ENCODE data around the gene DIP2C. TPM values are rescaled to one million over a fixed set of nuclear protein-coding genes. Genes with fewer than 3 reads are reported as not detected.

DIP2C gene
- total RNA-seq, 4 donors from 2014 or later, result 2.4 to 14.9 (median 6.1) TPM

DNA sequence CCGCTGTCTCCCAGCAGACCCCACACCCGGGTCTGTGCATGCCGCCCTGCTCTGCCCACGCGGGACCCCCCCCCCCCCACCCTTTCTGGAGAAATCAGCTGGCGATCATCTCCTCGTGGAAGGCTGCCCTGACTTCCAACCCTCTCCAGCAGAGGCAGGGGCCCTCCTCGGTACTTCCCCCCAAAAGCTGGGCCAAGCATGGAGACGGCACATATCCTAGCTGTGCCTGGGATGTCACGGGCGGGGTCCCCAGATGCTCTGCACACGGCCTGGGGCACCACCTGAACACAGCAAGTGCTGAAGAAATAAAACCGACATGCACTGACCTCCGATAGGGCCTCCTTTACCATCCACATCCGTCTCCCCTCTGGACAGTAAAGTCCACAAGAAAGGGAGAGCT, 96.0 kb downstream of the DIP2C start:
- H3K27me3 ChIP-seq, result no peaks in the 10 kb centered on the region
- no peak for DNase-seq
- TF ChIP-seq, protein P1, sequence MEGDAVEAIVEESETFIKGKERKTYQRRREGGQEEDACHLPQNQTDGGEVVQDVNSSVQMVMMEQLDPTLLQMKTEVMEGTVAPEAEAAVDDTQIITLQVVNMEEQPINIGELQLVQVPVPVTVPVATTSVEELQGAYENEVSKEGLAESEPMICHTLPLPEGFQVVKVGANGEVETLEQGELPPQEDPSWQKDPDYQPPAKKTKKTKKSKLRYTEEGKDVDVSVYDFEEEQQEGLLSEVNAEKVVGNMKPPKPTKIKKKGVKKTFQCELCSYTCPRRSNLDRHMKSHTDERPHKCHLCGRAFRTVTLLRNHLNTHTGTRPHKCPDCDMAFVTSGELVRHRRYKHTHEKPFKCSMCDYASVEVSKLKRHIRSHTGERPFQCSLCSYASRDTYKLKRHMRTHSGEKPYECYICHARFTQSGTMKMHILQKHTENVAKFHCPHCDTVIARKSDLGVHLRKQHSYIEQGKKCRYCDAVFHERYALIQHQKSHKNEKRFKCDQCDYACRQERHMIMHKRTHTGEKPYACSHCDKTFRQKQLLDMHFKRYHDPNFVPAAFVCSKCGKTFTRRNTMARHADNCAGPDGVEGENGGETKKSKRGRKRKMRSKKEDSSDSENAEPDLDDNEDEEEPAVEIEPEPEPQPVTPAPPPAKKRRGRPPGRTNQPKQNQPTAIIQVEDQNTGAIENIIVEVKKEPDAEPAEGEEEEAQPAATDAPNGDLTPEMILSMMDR (IDR thresholded peaks at IDR 0.05), result no peak
- TF ChIP-seq POLR2A (IDR thresholded peaks at IDR 0.05), result no peak
- peaks cover 0 to 16% (median 0%) of the 10 kb centered on the region in 3 donors for H3K4me1 ChIP-seq
- no peaks in the 10 kb centered on the region for H3K9me3 ChIP-seq
- intact Hi-C loops (cut with DNase I), result no loop called here
- H3K27ac ChIP-seq, result peak overlapping the region in 1 of 4 donors; percentile 25
- no peaks in the 10 kb centered on the region for H3K36me3 ChIP-seq
- WGBS, 2 donors, result 71 to 87% methylated on average over 2 to 10 of the region's 15 CpGs
- no peak overlapping the region for H3K4me3 ChIP-seq

DNA sequence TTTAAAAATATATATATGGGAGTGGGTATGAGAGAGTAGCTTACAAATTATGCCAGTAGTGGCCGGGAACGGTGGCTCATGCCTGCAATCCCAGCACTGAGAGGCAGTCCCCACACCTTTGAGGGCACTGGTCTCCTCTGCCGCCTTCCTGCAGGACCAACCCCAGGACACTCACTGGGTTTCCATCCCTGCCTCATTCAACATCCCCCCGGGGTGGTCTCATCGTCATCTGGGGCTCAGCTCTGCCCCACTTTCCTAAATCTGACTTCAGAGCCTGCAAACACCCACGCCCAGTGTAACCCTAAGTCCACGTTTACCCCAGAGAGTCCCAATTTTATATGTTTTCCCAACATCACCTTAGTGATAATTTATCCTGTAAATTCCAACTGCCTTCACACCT, 96.5 kb downstream of the DIP2C start:
- H3K4me1 ChIP-seq, result peaks cover 0 to 20% (median 0%) of the 10 kb centered on the region in 3 donors
- H3K4me3 ChIP-seq, result no peak overlapping the region
- H3K36me3 ChIP-seq, result no peaks in the 10 kb centered on the region
- no peaks in the 10 kb centered on the region for H3K27me3 ChIP-seq
- H3K27ac ChIP-seq, result no peak overlapping the region
- no peaks in the 10 kb centered on the region for H3K9me3 ChIP-seq
- TF ChIP-seq, protein P1 (IDR thresholded peaks at IDR 0.05), result no peak
- TF ChIP-seq POLR2A (IDR thresholded peaks at IDR 0.05), result no peak
- intact Hi-C loops (cut with DNase I), result no loop called here
- no peak for DNase-seq
- 80 to 83% methylated on average over 7 of the region's 7 CpGs for WGBS, 2 donors

DNA sequence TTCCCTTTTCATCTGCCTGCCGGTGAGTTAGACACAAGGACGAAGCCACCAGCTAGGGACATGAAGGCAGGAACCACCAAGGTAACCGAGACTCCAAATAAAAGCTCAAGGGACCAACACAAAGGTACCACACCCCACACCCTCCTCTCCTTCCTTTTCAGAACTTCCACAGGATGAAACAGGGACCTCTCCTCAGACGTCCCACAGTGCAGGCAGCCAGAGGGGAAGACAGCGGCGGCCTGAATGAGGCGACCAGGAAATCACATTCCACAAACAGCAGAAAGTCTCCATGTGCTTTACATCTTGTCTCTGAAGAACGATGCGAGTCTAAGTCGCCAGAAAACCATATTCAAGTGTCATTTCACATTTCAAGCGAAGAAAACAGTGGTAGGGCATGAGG, 97.8 kb downstream of the DIP2C start:
- Histone ChIP-seq H3K27me3 (no peaks in the 10 kb centered on the region), H3K4me1 (peaks cover 0 to 24% (median 0%) of the 10 kb centered on the region in 3 donors), H3K36me3 (no peaks in the 10 kb centered on the region), H3K27ac (no peak overlapping the region), H3K4me3 (no peak overlapping the region), H3K9me3 (no peaks in the 10 kb centered on the region)
- 65 to 85% methylated on average over 11 of the region's 11 CpGs for WGBS, 2 donors
- TF ChIP-seq, protein P1 (IDR thresholded peaks at IDR 0.05), result no peak
- no peak for TF ChIP-seq POLR2A (IDR thresholded peaks at IDR 0.05)
- intact Hi-C loops (cut with DNase I), result no loop called here
- DNase-seq, result no peak

DNA sequence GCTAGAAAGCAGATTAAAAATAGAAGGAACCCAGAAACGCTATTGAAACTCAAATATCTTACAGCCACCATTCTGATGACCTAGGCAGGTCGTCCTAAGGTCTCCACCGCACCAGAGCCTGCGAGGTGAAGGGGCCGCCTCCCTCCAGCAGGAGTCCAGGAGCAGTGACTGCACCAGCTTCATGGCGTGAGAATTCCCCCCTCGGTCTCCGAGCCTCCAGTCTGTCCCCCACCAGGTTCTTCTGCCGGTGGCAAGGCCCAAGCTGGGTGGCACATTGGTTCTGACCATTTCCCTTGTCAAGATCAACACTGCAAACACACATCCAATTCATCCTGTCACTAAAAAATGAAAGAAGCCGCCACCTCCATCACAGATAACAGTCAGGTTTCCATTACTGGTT, 98.7 kb downstream of the DIP2C start:
- Histone ChIP-seq H3K36me3 (no peaks in the 10 kb centered on the region), H3K9me3 (no peaks in the 10 kb centered on the region), H3K4me3 (no peak overlapping the region), H3K27me3 (no peaks in the 10 kb centered on the region), H3K27ac (no peak overlapping the region), H3K4me1 (peaks cover 0 to 25% (median 0%) of the 10 kb centered on the region in 3 donors)
- TF ChIP-seq, protein P1 (IDR thresholded peaks at IDR 0.05), result no peak
- TF ChIP-seq POLR2A (IDR thresholded peaks at IDR 0.05), result no peak
- intact Hi-C loops (cut with DNase I), result no loop called here
- DNase-seq, result no peak
- 88 to 91% methylated on average over 10 of the region's 10 CpGs for WGBS, 2 donors

DNA sequence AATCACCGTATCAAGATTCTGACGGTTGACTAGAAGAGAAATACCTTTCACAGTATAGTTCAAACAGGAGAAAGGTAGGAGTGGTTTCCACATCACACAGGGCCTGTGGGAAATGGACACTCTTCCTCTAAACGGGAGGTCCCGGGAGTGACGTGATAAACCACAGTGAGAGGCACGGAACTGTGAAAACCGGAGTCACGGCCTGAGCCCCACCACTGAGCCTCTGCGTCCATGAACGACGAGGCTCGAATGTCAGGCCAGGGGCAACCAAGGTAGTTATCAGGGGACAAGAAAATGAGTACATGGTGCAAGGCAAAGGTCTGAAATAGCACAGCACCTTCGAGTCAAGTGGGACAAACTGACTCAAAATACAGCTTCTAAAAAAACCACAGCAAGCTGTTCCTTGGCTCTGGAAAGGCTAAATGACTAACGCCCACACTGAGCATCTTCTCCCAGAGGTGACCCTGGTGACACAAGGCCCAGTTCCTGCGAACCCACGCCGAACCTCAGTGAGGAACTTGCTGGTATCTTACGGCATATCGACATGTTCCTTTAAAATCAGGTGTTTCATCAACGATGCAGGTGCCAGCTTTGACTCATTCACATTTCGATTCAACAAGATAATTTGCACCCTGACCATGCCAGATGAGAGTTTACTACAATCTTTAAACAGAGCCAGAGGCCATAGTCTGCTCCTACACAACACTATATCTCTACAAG, 99.3 kb downstream of the DIP2C start:
- no peak for DNase-seq
- TF ChIP-seq POLR2A (IDR thresholded peaks at IDR 0.05), result no peak
- TF ChIP-seq, protein P1 (IDR thresholded peaks at IDR 0.05), result no peak

More for the DNA sequence above, 99.3 kb downstream of the DIP2C start:
- intact Hi-C loops (cut with DNase I), result no loop called here
- Histone ChIP-seq H3K9me3 (no peaks in the 10 kb centered on the region), H3K4me3 (no peak overlapping the region), H3K27ac (no peak overlapping the region), H3K27me3 (no peaks in the 10 kb centered on the region), H3K4me1 (peaks cover 0 to 25% (median 0%) of the 10 kb centered on the region in 3 donors), H3K36me3 (no peaks in the 10 kb centered on the region)
- 86 to 90% methylated on average over 21 of the region's 21 CpGs for WGBS, 2 donors
